Stimulated activated CD8-positive, alpha-beta memory T cell treated with anti-CD3 and anti-CD28 coated beads, Interleukin-15, amount 100 ng/mL, for 24 hours (primary cell): ENCODE results near the gene AKNA.
"Not testable (repeated sequence)": the region's sequence is repeated elsewhere in the genome, so short reads cannot be mapped to it uniquely, and the experiment has no call there.

Experiments
- DNase-seq: peaks from one replicate; pipeline ENCODE4 v3.0.0-alpha.2; 2020; ENCODE audit warnings: low read depth

Gene AKNA

GRCh38 chr9:114336157-114336556, 51.6 kb downstream of the AKNA start:
- no peak for DNase-seq

- no peak for DNase-seq
These were observed 52.0 kb downstream of the AKNA start for GRCh38 chr9:114335745-114336144.

- DNase-seq: no peak
These were observed 53.3 kb downstream of the AKNA start for GRCh38 chr9:114334490-114334889.

GRCh38 chr9:114333718-114334117, 54.1 kb downstream of the AKNA start:
- DNase-seq: not testable (repeated sequence)

GRCh38 chr9:114332474-114333040, 55.2 kb downstream of the AKNA start:
- DNase-seq: not testable (repeated sequence)

- DNase-seq: not testable (repeated sequence)
These were observed 56.3 kb downstream of the AKNA start for GRCh38 chr9:114331229-114332195.

- no peak for DNase-seq
These were observed 57.1 kb downstream of the AKNA start for GRCh38 chr9:114330636-114331035.

- DNase-seq: not testable (repeated sequence)
These were observed 58.2 kb downstream of the AKNA start, which contains the start of gene ORM2 for GRCh38 chr9:114329625-114330022. Gene ORM2, plus strand, starts transcription at chr9:114329869. Its CDS starts 36 bp downstream, at chr9:114329905.

GRCh38 chr9:114328937-114329624, 58.7 kb downstream of the AKNA start:
- not testable (repeated sequence) for DNase-seq

GRCh38 chr9:114328357-114328820, 59.4 kb downstream of the AKNA start:
- DNase-seq: not testable (repeated sequence)

- DNase-seq: no peak
These were observed 60.0 kb downstream of the AKNA start for GRCh38 chr9:114327749-114328148.

- DNase-seq: not testable (repeated sequence)
These were observed 62.0 kb downstream of the AKNA start for GRCh38 chr9:114325684-114326254.

- DNase-seq: not testable (repeated sequence)
These were observed 62.8 kb downstream of the AKNA start for GRCh38 chr9:114324965-114325364.

GRCh38 chr9:114324492-114324891, 63.3 kb downstream of the AKNA start:
- no peak for DNase-seq

- not testable (repeated sequence) for DNase-seq
These were observed 63.9 kb downstream of the AKNA start for GRCh38 chr9:114323849-114324248.

GRCh38 chr9:114322831-114323531, 64.8 kb downstream of the AKNA start, which contains the start of gene ORM1:
Gene ORM1, plus strand, starts transcription at chr9:114323098. Its CDS starts 36 bp downstream, at chr9:114323134.
- not testable (repeated sequence) for DNase-seq

GRCh38 chr9:114322160-114322818, 65.5 kb downstream of the AKNA start:
- DNase-seq: not testable (repeated sequence)

- DNase-seq: no peak
These were observed 66.0 kb downstream of the AKNA start for GRCh38 chr9:114321759-114322158.

- DNase-seq: not testable (repeated sequence)
These were observed 67.1 kb downstream of the AKNA start for GRCh38 chr9:114320710-114321109.

GRCh38 chr9:114319147-114319546, 68.6 kb downstream of the AKNA start:
- DNase-seq: no peak

GRCh38 chr9:114318416-114318815, 69.4 kb downstream of the AKNA start:
- no peak for DNase-seq
